Activated naive CD8-positive, alpha-beta T cell treated with anti-CD3 and anti-CD28 coated beads, Interleukin-2, amount 50 U/mL, for 24 hours (primary cell): ENCODE data around the gene ETHE1.
"Not testable (repeated sequence)": the region's sequence is repeated elsewhere in the genome, so short reads cannot be mapped to it uniquely, and the experiment has no call there.

Experiments used
- ATAC-seq: fragments of 150-1000 bp; cut with Tn5 transposase; one replicate; pipeline ENCODE4 v1.10.0; 2021
- DNase-seq: peaks from one replicate; pipeline ENCODE4 v3.0.0; 2021
- H3K27ac Mint-ChIP-seq: one replicate; pipeline ENCODE4 v1.8.0; 2021; ENCODE audit warnings: mild to moderate bottlenecking, mixed read lengths
- H3K27me3 Mint-ChIP-seq: one replicate; pipeline ENCODE4 v1.8.0; 2021; ENCODE audit warnings: mixed read lengths
- H3K36me3 Mint-ChIP-seq: one replicate; pipeline ENCODE4 v1.8.0; 2021; ENCODE audit warnings: low read depth, mixed read lengths
- H3K4me1 Mint-ChIP-seq: one replicate; pipeline ENCODE4 v1.8.0; 2021; ENCODE audit warnings: mixed read lengths
- H3K4me3 Mint-ChIP-seq: one replicate; pipeline ENCODE4 v1.8.0; 2021; ENCODE audit warnings: mild to moderate bottlenecking, moderate library complexity, mixed read lengths
- H3K9me3 Mint-ChIP-seq: one replicate; pipeline ENCODE4 v1.8.0; 2021; ENCODE audit warnings: mixed read lengths

The ETHE1 gene

DNA sequence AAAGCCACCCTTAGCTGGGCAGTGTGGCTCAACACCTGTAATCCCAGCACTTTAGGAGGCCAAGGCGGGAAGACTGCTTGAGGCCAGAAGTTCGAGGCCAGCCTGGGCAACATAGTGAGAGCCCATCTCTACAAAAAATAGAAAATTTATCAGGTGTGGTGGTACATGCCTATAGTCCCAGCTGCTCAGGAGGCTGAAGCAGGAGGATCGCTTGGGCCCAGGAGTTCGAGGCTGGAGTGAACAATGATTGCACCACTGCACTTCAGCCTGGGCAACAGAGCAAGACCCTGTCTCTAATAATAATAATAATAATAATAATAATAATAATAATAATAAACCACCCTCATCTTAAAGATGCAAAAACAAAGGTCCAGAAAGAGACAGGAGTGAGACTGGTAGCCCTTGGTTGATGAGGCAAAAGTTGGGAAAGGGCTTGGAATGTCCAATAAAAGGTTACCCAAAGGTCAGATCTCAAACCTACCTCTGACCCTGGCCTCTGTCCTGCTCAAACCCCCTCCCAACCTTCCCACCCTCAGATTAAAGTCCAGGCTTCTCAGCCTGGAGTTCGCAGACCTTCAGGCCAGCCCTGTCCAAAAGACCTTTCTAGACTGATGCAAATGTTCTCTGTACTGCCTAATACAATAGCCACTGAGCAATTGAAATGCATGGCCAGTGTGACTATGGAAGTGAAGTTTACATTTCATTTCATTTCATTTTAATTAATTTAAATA lies 15.1 kb upstream of the ETHE1 start:
- Mint-ChIP-seq H3K27me3 (no peaks in the 10 kb centered on the region), H3K27ac (no peak overlapping the region), H3K36me3 (peaks cover 43% of the 10 kb centered on the region), H3K4me1 (no peaks in the 10 kb centered on the region), H3K4me3 (no peak overlapping the region), H3K9me3 (peaks cover 10% of the 10 kb centered on the region)
- ATAC-seq (no peak), DNase-seq (no peak)

GRCh38 chr19:43540381-43540780 lies 13.4 kb upstream of the ETHE1 start:
- DNase-seq (no peak), ATAC-seq (no peak)
- Mint-ChIP-seq H3K36me3 (peaks cover 47% of the 10 kb centered on the region), H3K4me3 (no peak overlapping the region), H3K27ac (peak overlapping the region; percentile 40), H3K4me1 (peaks cover 2% of the 10 kb centered on the region), H3K27me3 (no peaks in the 10 kb centered on the region), H3K9me3 (peaks cover 10% of the 10 kb centered on the region)

DNA sequence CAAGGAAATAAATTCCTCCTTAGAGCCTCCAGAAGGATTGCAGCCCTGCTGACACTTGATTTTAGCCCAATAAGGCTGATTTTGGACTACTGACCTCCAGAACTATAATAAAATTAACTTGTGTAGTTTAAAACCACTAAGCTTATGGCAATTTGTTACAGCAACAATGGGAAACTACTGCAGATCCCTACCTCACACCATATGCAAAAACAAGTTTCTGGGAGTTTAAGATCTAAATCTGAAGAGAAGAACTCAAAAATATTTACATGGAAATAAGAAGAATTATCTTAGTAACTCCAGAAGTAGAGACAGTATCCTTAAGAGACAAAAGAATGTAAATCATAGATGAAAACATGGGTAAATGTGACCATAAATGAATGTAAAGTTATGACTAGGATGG lies 11.9 kb upstream of the ETHE1 start:
- no peak for ATAC-seq
- Mint-ChIP-seq H3K27me3 (no peaks in the 10 kb centered on the region), H3K36me3 (peaks cover 45% of the 10 kb centered on the region), H3K4me3 (no peak overlapping the region), H3K4me1 (peaks cover 6% of the 10 kb centered on the region), H3K9me3 (peaks cover 10% of the 10 kb centered on the region), H3K27ac (no peak overlapping the region)
- DNase-seq, result no peak

GRCh38 chr19:43534816-43535761 lies 8.1 kb upstream of the ETHE1 start:
- Mint-ChIP-seq H3K4me3 (no peak overlapping the region), H3K9me3 (peaks cover 10% of the 10 kb centered on the region)
- peak; percentile 46 for DNase-seq

GRCh38 chr19:43534305-43534815 lies 7.4 kb upstream of the ETHE1 start:
- H3K4me1 Mint-ChIP-seq, result peaks cover 22% of the 10 kb centered on the region
- H3K27ac Mint-ChIP-seq, result peak overlapping the region; percentile 94
- DNase-seq (no peak), ATAC-seq (no peak)
- H3K4me3 Mint-ChIP-seq, result no peak overlapping the region
- peaks cover 23% of the 10 kb centered on the region for H3K36me3 Mint-ChIP-seq
- H3K9me3 Mint-ChIP-seq, result peaks cover 9% of the 10 kb centered on the region
- H3K27me3 Mint-ChIP-seq, result no peaks in the 10 kb centered on the region

More at GRCh38 chr19:43534816-43535761, 8.1 kb upstream of the ETHE1 start:
- no peak overlapping the region for H3K27ac Mint-ChIP-seq
- no peak for ATAC-seq
- no peaks in the 10 kb centered on the region for H3K27me3 Mint-ChIP-seq
- H3K4me1 Mint-ChIP-seq, result peaks cover 22% of the 10 kb centered on the region
- peaks cover 29% of the 10 kb centered on the region for H3K36me3 Mint-ChIP-seq

- ATAC-seq, result peak; percentile 82
- Mint-ChIP-seq H3K4me1 (peaks cover 22% of the 10 kb centered on the region), H3K4me3 (peak overlapping the region; percentile 89), H3K36me3 (peaks cover 18% of the 10 kb centered on the region), H3K27me3 (no peaks in the 10 kb centered on the region), H3K27ac (peak overlapping the region; percentile 94), H3K9me3 (peaks cover 5% of the 10 kb centered on the region)
- DNase-seq, result peak; percentile 97
Measured at GRCh38 chr19:43533546-43534304, 6.7 kb upstream of the ETHE1 start.

DNA sequence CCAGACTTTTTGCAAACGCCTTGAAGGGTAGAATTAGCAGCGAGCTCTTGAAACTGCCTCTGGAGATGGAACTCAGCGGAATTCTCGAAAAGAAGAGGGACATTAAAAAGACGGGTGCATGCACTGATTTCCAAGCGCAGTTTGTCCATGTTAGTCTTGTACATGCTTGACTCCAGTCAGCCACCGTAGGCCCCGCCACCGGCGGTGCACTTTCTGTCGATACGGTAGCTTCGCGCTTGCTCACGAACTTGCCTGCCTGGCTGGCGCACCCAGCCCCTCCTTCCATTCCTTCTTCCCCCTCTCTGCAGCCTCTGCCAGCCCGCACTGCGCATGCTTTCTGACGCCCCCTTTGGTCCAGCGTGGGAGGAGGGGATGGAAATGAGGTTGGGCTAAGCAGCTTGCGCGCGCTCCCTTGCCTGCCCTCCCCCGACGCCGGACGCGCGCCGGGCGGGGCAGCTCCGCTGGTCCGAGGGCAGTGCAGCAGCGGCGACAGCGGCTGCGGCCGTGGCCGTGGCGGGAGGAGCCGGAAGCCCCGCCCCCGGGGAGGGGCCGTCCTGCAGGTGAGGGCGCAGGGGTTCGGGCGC lies 6.1 kb upstream of the ETHE1 start, which contains the start of gene ZNF575:
Gene ZNF575, plus strand, starts transcription at position 227 of the 584 bp plus-strand sequence. CDS start 1,235 bp downstream, outside the sequence.
- peaks cover 11% of the 10 kb centered on the region for H3K36me3 Mint-ChIP-seq
- peaks cover 25% of the 10 kb centered on the region for H3K4me1 Mint-ChIP-seq
- peak; percentile 89 for DNase-seq
- peak within 1 kb of the TSS; percentile 89 for H3K4me3 Mint-ChIP-seq
- ATAC-seq, result peak; percentile 50
- H3K27me3 Mint-ChIP-seq, result no peaks in the 10 kb centered on the region
- H3K27ac Mint-ChIP-seq, result peak within 1 kb of the TSS; percentile 94
- no peaks in the 10 kb centered on the region for H3K9me3 Mint-ChIP-seq

- peak overlapping the region; percentile 89 for H3K4me3 Mint-ChIP-seq
- peaks cover 10% of the 10 kb centered on the region for H3K36me3 Mint-ChIP-seq
- peak; percentile 40 for ATAC-seq
- H3K27ac Mint-ChIP-seq, result peak overlapping the region; percentile 91
- peaks cover 29% of the 10 kb centered on the region for H3K4me1 Mint-ChIP-seq
- no peaks in the 10 kb centered on the region for H3K27me3 Mint-ChIP-seq
- DNase-seq, result no peak
- no peaks in the 10 kb centered on the region for H3K9me3 Mint-ChIP-seq
Measured at GRCh38 chr19:43532571-43532961, 5.6 kb upstream of the ETHE1 start.

GRCh38 chr19:43527860-43528622 lies 1.0 kb upstream of the ETHE1 start:
- no peak for DNase-seq
- H3K4me3 Mint-ChIP-seq, result peak overlapping the region; percentile 38
- H3K27me3 Mint-ChIP-seq, result no peaks in the 10 kb centered on the region
- no peaks in the 10 kb centered on the region for H3K9me3 Mint-ChIP-seq
- H3K27ac Mint-ChIP-seq, result no peak overlapping the region
- ATAC-seq, result no peak
- H3K36me3 Mint-ChIP-seq, result no peaks in the 10 kb centered on the region
- peaks cover 36% of the 10 kb centered on the region for H3K4me1 Mint-ChIP-seq

DNA sequence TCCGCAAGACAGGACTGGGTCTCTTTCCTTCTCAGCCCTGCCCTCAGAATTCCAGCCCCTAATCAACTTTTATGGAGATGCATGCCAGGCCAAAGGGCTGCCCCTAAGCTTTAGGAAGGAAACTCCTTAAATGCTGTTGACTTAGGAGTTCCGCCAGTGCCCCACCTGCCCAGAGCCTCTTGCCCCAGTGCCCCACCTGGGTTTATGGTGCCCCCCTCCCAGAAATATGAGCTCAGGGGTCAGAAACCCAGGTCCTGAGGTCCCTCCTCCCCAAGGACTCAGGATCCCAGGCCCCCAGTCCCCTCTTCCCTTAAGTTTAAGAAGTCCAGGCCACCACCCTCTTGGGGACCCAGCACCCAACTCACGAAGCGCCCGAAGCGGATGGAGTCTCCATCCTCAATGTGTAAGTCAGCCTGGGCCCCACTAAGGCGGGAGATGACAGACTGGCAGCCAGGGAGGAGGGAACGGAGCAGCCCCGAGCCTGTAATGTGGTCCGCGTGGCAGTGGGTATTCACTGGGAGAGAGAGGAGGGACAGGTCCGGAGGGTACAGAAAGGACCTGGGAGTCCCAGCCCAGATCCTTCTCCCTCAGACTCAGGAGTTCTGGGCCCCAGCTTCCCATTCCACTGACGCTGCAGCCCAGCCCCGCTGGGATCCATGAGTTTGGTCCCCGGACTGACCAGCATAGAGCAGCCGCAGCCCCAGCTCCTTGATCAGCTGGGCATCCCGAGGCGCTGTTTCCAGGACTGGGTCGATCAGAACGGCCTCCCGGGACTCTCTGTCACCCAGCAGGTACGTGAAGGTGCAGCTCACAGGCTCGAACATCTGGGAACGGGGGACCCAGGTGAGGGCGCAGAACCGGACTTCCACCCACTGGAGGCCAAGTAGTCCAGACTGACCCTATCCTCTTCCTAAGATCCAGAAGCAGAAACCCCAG lies 897 bp downstream of the ETHE1 start:
- Mint-ChIP-seq H3K27ac (peak overlapping the region; percentile 85), H3K4me1 (peaks cover 28% of the 10 kb centered on the region), H3K36me3 (no peaks in the 10 kb centered on the region), H3K9me3 (no peaks in the 10 kb centered on the region), H3K4me3 (peak overlapping the region; percentile 87), H3K27me3 (no peaks in the 10 kb centered on the region)
- ATAC-seq (no peak), DNase-seq (peak; percentile 41)

DNA sequence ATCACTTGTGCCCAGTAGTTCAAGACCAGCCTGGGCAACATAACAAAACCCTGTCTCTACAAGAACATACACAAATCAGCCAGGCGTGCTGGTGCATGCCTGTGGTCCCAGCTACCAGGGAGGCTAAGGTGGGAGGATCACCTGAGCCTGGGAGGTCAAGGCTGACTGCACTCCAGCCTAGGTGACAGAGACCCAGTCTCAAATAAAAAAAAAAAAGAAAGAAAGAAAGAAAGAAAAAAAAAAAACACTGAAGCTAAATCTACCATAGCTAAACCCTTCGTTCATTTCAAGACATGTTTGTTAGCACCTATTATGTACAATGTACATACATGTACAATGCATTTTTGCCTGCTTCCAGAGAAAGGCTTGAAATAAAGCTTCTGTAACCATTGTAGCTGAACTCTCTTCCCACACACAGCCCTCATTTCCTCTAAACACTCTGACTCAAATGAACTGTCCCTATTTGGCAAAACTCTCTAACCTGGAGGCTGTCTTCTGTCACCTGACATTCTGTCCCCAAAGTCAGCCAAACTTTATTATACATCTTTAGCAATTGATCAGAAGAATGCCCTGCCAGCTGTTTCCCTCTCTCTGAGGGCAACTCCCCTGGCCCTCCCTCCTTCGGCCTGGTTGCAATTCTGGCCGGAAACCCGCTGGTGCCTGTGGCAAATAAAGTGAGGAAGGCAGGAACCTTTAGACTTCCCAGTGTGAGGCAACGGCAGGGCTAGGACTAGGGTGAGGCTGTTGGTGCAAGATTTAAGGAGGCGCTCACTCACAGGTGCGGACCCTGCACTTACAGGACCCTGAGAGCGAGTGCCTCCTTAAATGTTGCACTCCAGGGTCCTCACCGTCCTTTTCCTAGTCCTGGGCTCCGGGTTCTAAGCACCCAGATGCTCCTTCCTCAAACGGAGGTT lies 1.8 kb downstream of the ETHE1 start:
- peak; percentile 37 for DNase-seq
- Mint-ChIP-seq H3K4me1 (peaks cover 28% of the 10 kb centered on the region), H3K4me3 (peak overlapping the region; percentile 87), H3K9me3 (no peaks in the 10 kb centered on the region), H3K27ac (peak overlapping the region; percentile 85), H3K36me3 (no peaks in the 10 kb centered on the region), H3K27me3 (no peaks in the 10 kb centered on the region)
- peak; percentile 61 for ATAC-seq

- not testable (repeated sequence) for H3K27me3 Mint-ChIP-seq, H3K27ac Mint-ChIP-seq, ATAC-seq, H3K9me3 Mint-ChIP-seq, H3K4me3 Mint-ChIP-seq, H3K36me3 Mint-ChIP-seq, DNase-seq
- peaks cover 32% of the 10 kb centered on the region for H3K4me1 Mint-ChIP-seq
Measured at GRCh38 chr19:43523696-43524095, 3.3 kb downstream of the ETHE1 start.
